Measurements from ENCODE around the gene SH3PXD2B. TPM values are rescaled to one million over a fixed set of nuclear protein-coding genes. Genes with fewer than 3 reads are reported as not detected.

Gene SH3PXD2B
- total and polyA plus RNA-seq, 10 donors, result 2.0 to 31.8 (median 9.9) TPM

GRCh38 chr5:172364773-172365172, 89.6 kb downstream of the SH3PXD2B start:
- DNase-seq, result no peak
- no peak overlapping the region for H3K27ac ChIP-seq
- TF ChIP-seq POLR2A (IDR thresholded peaks at IDR 0.05) (no peak), POLR2AphosphoS5 (IDR thresholded peaks at IDR 0.05) (no peak), CTCF (IDR thresholded peaks at IDR 0.05 in 8 of 11, conservative IDR thresholded peaks at IDR 0.05 in 3 of 11) (no peak)
- H3K4me3 ChIP-seq, result no peak overlapping the region
- peaks cover 0 to 4% (median 0%) of the 10 kb centered on the region in 6 donors for H3K36me3 ChIP-seq
- H3K4me1 ChIP-seq, result no peaks in the 10 kb centered on the region
- no peaks in the 10 kb centered on the region for H3K27me3 ChIP-seq (replicated peaks in 1 of 7)
- H3K9me3 ChIP-seq, result peaks cover 0 to 7% (median 0%) of the 10 kb centered on the region in 8 donors
- 80 to 96% (median 90%) methylated on average over 2 of the region's 2 CpGs for WGBS, 5 donors
- intact Hi-C loops (cut with DNase I; ENCODE audit: low total_unique reads), result no loop called here

GRCh38 chr5:172362755-172363154, 91.6 kb downstream of the SH3PXD2B start:
- intact Hi-C loops (cut with DNase I; ENCODE audit: low total_unique reads), result no loop called here
- H3K36me3 ChIP-seq, result peaks cover 0 to 10% (median 0%) of the 10 kb centered on the region in 6 donors
- no peaks in the 10 kb centered on the region for H3K4me1 ChIP-seq
- H3K4me3 ChIP-seq, result no peak overlapping the region
- no peak overlapping the region for H3K27ac ChIP-seq
- WGBS, 5 donors, result 84 to 96% (median 89%) methylated on average over 4 of the region's 4 CpGs
- peaks cover 0 to 4% (median 0%) of the 10 kb centered on the region in 8 donors for H3K9me3 ChIP-seq
- no peaks in the 10 kb centered on the region for H3K27me3 ChIP-seq (replicated peaks in 1 of 7)
- no peak for TF ChIP-seq POLR2AphosphoS5 (IDR thresholded peaks at IDR 0.05)
- no peak for DNase-seq

- WGBS, 5 donors, result 55 to 84% (median 60%) methylated on average over 9 of the region's 9 CpGs
These were observed 92.6 kb downstream of the SH3PXD2B start for GRCh38 chr5:172361566-172362238.

GRCh38 chr5:172358345-172358744, 96.0 kb downstream of the SH3PXD2B start:
- no peak for TF ChIP-seq POLR2AphosphoS5 (IDR thresholded peaks at IDR 0.05)
- no peak for TF ChIP-seq CTCF (IDR thresholded peaks at IDR 0.05 in 8 of 11, conservative IDR thresholded peaks at IDR 0.05 in 3 of 11)
- no peak for TF ChIP-seq POLR2A (IDR thresholded peaks at IDR 0.05)
- peaks cover 0 to 29% (median 0%) of the 10 kb centered on the region in 6 donors for H3K36me3 ChIP-seq
- no peak for DNase-seq
- H3K27ac ChIP-seq, result no peak overlapping the region
- H3K4me3 ChIP-seq, result no peak overlapping the region
- no peaks in the 10 kb centered on the region for H3K4me1 ChIP-seq
- no peaks in the 10 kb centered on the region for H3K9me3 ChIP-seq
- no peaks in the 10 kb centered on the region for H3K27me3 ChIP-seq (replicated peaks in 1 of 7)
- WGBS, 5 donors, result 78 to 92% (median 87%) methylated on average over 7 of the region's 7 CpGs
- intact Hi-C loops (cut with DNase I; ENCODE audit: low total_unique reads), result no loop called here

More at GRCh38 chr5:172361566-172362238, 92.6 kb downstream of the SH3PXD2B start:
- intact Hi-C loops (cut with DNase I; ENCODE audit: low total_unique reads), result no loop called here
- Histone ChIP-seq H3K27me3 (replicated peaks in 1 of 7) (no peaks in the 10 kb centered on the region), H3K4me3 (no peak overlapping the region), H3K27ac (peak overlapping the region in 1 of 8 donors; percentile 19), H3K9me3 (no peaks in the 10 kb centered on the region), H3K36me3 (peaks cover 0 to 10% (median 0%) of the 10 kb centered on the region in 6 donors), H3K4me1 (no peaks in the 10 kb centered on the region)
- TF ChIP-seq POLR2A (IDR thresholded peaks at IDR 0.05), result no peak
- no peak for TF ChIP-seq CTCF (IDR thresholded peaks at IDR 0.05 in 8 of 11, conservative IDR thresholded peaks at IDR 0.05 in 3 of 11)
- TF ChIP-seq POLR2AphosphoS5 (IDR thresholded peaks at IDR 0.05), result no peak
- DNase-seq, result no peak
